Measurements from ENCODE around the gene AP1B1.

Gene AP1B1

GRCh38 chr22:29299136-29299900 is 89.1 kb downstream of the AP1B1 start:
- no peak for DNase-seq (ENCODE audit: low spot score)

GRCh38 chr22:29298641-29299040 is 89.7 kb downstream of the AP1B1 start:
- DNase-seq (ENCODE audit: low spot score) = no peak

DNA sequence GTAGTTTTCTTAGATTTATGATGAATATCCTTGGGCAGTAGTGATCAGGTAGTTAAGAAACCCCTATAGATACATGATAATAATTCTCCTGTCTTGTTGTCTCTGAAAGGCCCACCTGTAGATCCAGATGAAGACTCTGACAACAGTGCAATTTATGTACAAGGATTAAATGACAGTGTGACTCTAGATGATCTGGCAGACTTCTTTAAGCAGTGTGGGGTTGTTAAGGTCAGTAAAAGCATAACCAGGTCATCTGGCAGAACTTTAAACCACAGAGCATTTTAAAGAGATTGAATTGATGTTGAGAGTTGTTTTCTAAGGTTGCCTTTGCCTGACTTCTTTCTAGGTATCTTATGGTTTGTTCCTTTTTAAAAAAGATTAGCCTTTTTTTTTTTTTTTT is 96.0 kb downstream of the AP1B1 start:
- no peak for DNase-seq (ENCODE audit: low spot score)

DNA sequence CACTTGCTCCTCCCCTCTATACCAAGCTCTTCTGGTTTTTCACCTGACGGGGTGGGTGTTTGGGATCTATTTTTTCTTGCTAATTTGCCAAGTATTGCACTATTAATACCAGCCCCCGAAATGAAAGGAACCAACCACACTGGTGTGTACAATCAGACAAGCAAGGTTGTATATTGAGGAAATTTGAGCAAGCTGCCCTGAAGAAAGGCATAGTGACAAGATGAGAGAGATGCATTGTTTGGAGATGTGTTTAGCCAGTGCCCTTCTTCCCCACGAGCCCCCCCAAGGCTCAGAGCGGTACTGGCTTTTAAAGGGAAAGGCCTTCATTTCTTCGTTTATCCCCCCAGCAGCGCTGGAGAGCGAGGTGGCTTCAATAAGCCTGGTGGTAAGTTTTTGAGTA is 97.2 kb downstream of the AP1B1 start:
- no peak for DNase-seq (ENCODE audit: low spot score)

DNA sequence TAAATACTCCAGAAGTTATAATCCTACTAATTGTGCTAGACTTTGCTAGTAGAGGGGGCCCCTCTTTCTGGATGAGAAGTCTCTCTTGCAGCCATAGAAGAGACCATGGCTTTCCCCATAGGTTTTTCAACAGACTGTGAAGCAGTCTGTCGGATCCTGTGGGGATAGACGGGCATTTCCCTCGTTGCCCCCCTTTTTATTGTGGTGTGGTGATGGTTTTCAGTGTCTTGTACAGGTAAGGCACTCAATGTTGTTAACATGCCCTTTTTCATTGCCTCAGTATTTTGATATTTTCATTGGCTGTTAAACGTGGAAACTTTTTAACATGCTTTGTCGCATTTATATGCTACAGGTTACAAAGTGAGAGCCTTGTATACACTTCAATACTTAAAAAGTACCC is 98.3 kb downstream of the AP1B1 start:
- DNase-seq (ENCODE audit: low spot score) = no peak

- no peak for DNase-seq (ENCODE audit: low spot score)
Observed at GRCh38 chr22:29288837-29289236, 99.5 kb downstream of the AP1B1 start.

DNA sequence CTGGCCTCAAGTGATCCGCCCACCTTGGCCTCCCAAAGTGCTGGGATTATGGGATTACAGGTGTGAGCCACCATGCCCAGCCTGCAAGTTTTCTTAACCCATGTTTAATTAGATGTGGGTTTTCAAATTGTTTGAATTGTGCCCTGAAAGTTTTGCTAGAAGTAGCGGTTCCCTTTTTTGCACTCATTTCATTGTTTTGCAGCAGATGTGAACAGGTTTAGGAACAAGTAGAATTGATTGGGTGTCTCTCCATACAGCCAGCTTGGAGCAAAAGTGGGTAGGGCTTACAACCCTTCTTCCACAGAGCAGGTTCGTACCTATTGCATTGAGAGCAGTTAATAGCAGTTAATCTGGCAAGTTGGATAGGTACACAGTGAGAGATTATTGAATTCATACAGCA is 104.2 kb downstream of the AP1B1 start:
- no peak for DNase-seq (ENCODE audit: low spot score)

- DNase-seq (ENCODE audit: low spot score) = no peak
Observed at GRCh38 chr22:29277927-29278326, 110.4 kb downstream of the AP1B1 start.
